Aorta (tissue), 5 donors: ENCODE results near the gene PLAGL2. TPM values are rescaled to one million over a fixed set of nuclear protein-coding genes. Genes with fewer than 3 reads are reported as not detected.

Experiments used
- ATAC-seq: fragments of 200-7000 bp; cut with Tn5 transposase; one replicate; pipeline ENCODE4 v1.9.1; 2022; ENCODE audit warnings: moderate library complexity; ENCODE audit not compliant: low FRiP score
- DNase-seq, 2 donors: peaks; one replicate each; pipeline ENCODE4 v3.0.0-alpha.2; 2020
- H3K27ac ChIP-seq, 2 donors: one replicate each; pipeline ENCODE4 v1.5.1; 2013; ENCODE audit warnings: low read length in 2 of 2, mild to moderate bottlenecking in 2 of 2, moderate library complexity in 2 of 2, control low read depth in 1 of 2, inconsistent platforms in 1 of 2, low read depth in 1 of 2
- H3K27me3 ChIP-seq, 2 donors: one replicate each; pipeline ENCODE4 v1.6.1; 2013; ENCODE audit warnings: control low read depth in 1 of 2, low read length in 1 of 2, mild to moderate bottlenecking in 1 of 2, moderate library complexity in 1 of 2; ENCODE audit not compliant: insufficient read depth in 2 of 2, control insufficient read depth in 1 of 2
- H3K36me3 ChIP-seq, 2 donors: one replicate each; pipeline ENCODE4 v1.6.1; 2013; ENCODE audit warnings: control low read depth in 1 of 2, low read length in 1 of 2, mild to moderate bottlenecking in 1 of 2; ENCODE audit not compliant: insufficient read depth in 2 of 2, control insufficient read depth in 1 of 2
- H3K4me1 ChIP-seq, 2 donors: one replicate each; pipeline ENCODE4 v1.6.1; 2013; ENCODE audit warnings: low read length in 2 of 2, control low read depth in 1 of 2, mild to moderate bottlenecking in 1 of 2, moderate library complexity in 1 of 2; ENCODE audit not compliant: insufficient read depth in 2 of 2, control insufficient read depth in 1 of 2
- H3K4me3 ChIP-seq, 2 donors: one replicate each; pipeline ENCODE4 v1.5.1; 2013; ENCODE audit warnings: low read length in 2 of 2, control low read depth in 1 of 2, mild to moderate bottlenecking in 1 of 2
- H3K9me3 ChIP-seq: one replicate; pipeline ENCODE4 v1.6.1; 2013; ENCODE audit warnings: mild to moderate bottlenecking, low read length; ENCODE audit not compliant: control insufficient read depth
- WGBS, 2 donors: extraction: QIAGEN DNeasy Blood & Tissue Kit; methylation state at CpG; one replicate each; pipeline ENCODE4 v1.1.7; 2013; 5-methylcytosine and 5-hydroxymethylcytosine counted together
- intact Hi-C, 2 donors: fragments of 100-400 bp; cut with DNase I; formaldehyde crosslinking; loops; one replicate each; pipeline versions ENCODE4 v1.14.2 to v1.15.0; 2022
- polyA plus RNA-seq, 2 donors: library from polyadenylated mRNA; stranded (reverse); fragments of 200-250 nt; gene quantifications; one replicate each; pipeline ENCODE4 v1.2.3, GENCODE V29; 2013
- total RNA-seq, 2 donors: library from RNA; stranded (reverse); fragmentation: NEBNext Ultra II Directional; extraction: Animal tissue kit (Norgen Biotek cat#: 25700); gene quantifications; one replicate each; pipeline ENCODE4 v1.2.1, GENCODE V29; 2021
- donor health status: healthy with polysubstance abuse.
- donor health status: Bipolar disorder and iron deficiency.
- donor health status: DM: no; HTN: no; CAD: no.
- donor health status: DM: no; HTN: no; CAD: no.
- donor health status: DM: yes; HTN: yes; CAD: no.

Gene PLAGL2
- total and polyA plus RNA-seq, 4 donors, result 1.8 to 9.8 (median 5.3) TPM

GRCh38 chr20:32164984-32165735 is 42.4 kb downstream of the PLAGL2 start:
- peaks cover 2 to 3% of the 10 kb centered on the region in 2 donors for H3K36me3 ChIP-seq
- H3K27me3 ChIP-seq, result no peaks in the 10 kb centered on the region
- no peak overlapping the region for H3K27ac ChIP-seq
- 72 to 76% methylated on average over 21 of the region's 21 CpGs for WGBS, 2 donors
- DNase-seq (peak; percentile 34 to 57), ATAC-seq (no peak)
- H3K4me1 ChIP-seq, result no peaks in the 10 kb centered on the region
- intact Hi-C loops, result no loop called here
- H3K4me3 ChIP-seq, result no peak overlapping the region
- H3K9me3 ChIP-seq, result no peaks in the 10 kb centered on the region

- intact Hi-C loops, result no loop called here
- no peaks in the 10 kb centered on the region for H3K4me1 ChIP-seq
- DNase-seq (peak in 1 of 2 donors; percentile 5), ATAC-seq (no peak)
- no peaks in the 10 kb centered on the region for H3K27me3 ChIP-seq
- 78 to 88% methylated on average over 5 of the region's 5 CpGs for whole genome bisulfite sequencing, 2 donors
- peaks cover 2 to 3% of the 10 kb centered on the region in 2 donors for H3K36me3 ChIP-seq
- H3K4me3 ChIP-seq, result no peak overlapping the region
- no peaks in the 10 kb centered on the region for H3K9me3 ChIP-seq
- no peak overlapping the region for H3K27ac ChIP-seq
Observed at GRCh38 chr20:32163951-32164350, 43.6 kb downstream of the PLAGL2 start.

- Histone ChIP-seq H3K4me1 (no peaks in the 10 kb centered on the region), H3K4me3 (no peak overlapping the region), H3K27ac (no peak overlapping the region), H3K36me3 (peaks cover 2 to 3% of the 10 kb centered on the region in 2 donors), H3K27me3 (no peaks in the 10 kb centered on the region), H3K9me3 (no peaks in the 10 kb centered on the region)
- intact Hi-C loops, result no loop called here
- DNase-seq (peak in 1 of 2 donors; percentile 34), ATAC-seq (no peak)
- 20 to 45% methylated on average over 3 of the region's 3 CpGs for WGBS, 2 donors
Observed at GRCh38 chr20:32162351-32162750, 45.2 kb downstream of the PLAGL2 start.

DNA sequence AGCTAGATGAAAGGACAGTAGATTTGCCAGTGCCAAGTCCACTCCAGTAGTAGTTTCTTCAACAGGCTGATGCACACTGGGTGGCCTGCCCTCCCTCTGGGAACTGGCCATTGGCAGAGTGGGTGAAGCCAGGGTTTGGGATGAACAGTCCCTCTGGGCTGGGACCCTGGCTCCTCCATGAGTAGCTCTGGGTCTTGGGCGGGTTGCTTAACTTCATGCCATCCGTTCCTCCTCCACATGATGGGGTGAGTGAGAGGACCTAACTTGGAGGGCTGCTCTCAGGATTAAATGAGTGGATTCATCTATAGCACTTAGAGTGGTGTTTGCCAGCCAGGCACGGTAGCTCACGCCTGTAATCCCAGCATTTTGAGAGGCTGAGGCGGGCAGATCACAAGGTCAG is 47.2 kb downstream of the PLAGL2 start:
- H3K9me3 ChIP-seq, result no peaks in the 10 kb centered on the region
- intact Hi-C loops, result no loop called here
- ATAC-seq, result no peak

DNA sequence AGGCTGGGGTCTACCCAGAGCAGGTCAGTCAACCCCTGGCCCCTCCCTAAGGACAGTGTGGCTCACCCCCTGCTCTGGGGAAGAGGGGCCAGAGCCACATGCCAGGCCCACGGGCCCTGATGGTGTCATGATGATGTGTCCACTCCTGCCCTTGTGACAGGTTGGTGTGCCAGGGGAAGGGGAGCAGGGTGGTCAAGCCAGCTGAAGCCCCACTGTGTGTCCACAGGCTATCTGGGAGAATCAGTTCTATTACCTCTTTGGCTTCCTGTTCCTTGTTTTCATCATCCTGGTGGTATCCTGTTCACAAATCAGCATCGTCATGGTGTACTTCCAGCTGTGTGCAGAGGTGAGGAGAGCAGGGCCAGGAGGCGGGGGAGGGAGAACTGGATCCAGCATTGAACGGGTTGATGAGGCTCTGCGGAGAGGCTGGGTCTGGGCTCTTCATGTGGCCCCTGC is 47.7 kb downstream of the PLAGL2 start:
- no peak overlapping the region for H3K4me3 ChIP-seq
- no peaks in the 10 kb centered on the region for H3K9me3 ChIP-seq
- peaks cover 0 to 3% of the 10 kb centered on the region in 2 donors for H3K36me3 ChIP-seq
- H3K27ac ChIP-seq, result no peak overlapping the region
- H3K27me3 ChIP-seq, result no peaks in the 10 kb centered on the region
- WGBS, 2 donors, result 75 to 92% methylated on average over 5 of the region's 5 CpGs
- DNase-seq (peak in 1 of 2 donors; percentile 49), ATAC-seq (no peak)
- no peaks in the 10 kb centered on the region for H3K4me1 ChIP-seq
- intact Hi-C loops, result no loop called here

More for the DNA sequence above, 47.2 kb downstream of the PLAGL2 start:
- Histone ChIP-seq H3K4me1 (no peaks in the 10 kb centered on the region), H3K36me3 (peaks cover 0 to 3% of the 10 kb centered on the region in 2 donors), H3K27ac (no peak overlapping the region), H3K4me3 (no peak overlapping the region), H3K27me3 (no peaks in the 10 kb centered on the region)
- 92 to 94% methylated on average over 5 of the region's 5 CpGs for WGBS, 2 donors
- DNase-seq, result peak in 1 of 2 donors; percentile 45

- Histone ChIP-seq H3K27me3 (no peaks in the 10 kb centered on the region), H3K36me3 (peaks cover 0 to 3% of the 10 kb centered on the region in 2 donors), H3K4me1 (no peaks in the 10 kb centered on the region), H3K4me3 (no peak overlapping the region), H3K27ac (no peak overlapping the region), H3K9me3 (no peaks in the 10 kb centered on the region)
- DNase-seq (peak in 1 of 2 donors; percentile 51), ATAC-seq (no peak)
- intact Hi-C loops, result no loop called here
- WGBS, 2 donors, result 95 to 99% methylated on average over 4 of the region's 4 CpGs
Observed at GRCh38 chr20:32158943-32159660, 48.4 kb downstream of the PLAGL2 start.

DNA sequence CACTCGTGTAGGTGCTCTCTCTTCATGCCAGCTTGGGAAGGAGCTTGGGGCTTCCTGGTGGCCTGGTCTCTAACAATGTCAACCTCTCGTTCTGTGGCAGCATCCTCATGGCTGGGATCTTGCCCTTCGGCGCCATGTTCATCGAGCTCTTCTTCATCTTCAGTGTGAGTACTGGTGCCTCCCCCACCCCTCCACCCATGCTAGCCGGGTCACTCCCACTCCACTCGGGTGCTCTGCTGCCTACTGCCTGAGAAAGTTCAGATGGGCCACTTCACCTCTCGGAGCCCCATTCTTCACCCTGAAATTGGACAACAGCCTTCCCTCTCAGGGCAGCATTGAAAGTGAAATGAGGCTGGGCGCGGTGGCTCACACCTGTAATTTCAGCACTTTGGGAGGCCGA is 49.2 kb downstream of the PLAGL2 start:
- no peaks in the 10 kb centered on the region for H3K4me1 ChIP-seq
- DNase-seq (peak in 1 of 2 donors; percentile 47), ATAC-seq (no peak)
- no peak overlapping the region for H3K4me3 ChIP-seq
- intact Hi-C loops, result no loop called here
- H3K9me3 ChIP-seq, result no peaks in the 10 kb centered on the region
- WGBS, 2 donors, result 95 to 96% methylated on average over 11 of the region's 11 CpGs
- H3K27ac ChIP-seq, result no peak overlapping the region
- no peaks in the 10 kb centered on the region for H3K27me3 ChIP-seq
- H3K36me3 ChIP-seq, result peaks cover 0 to 3% of the 10 kb centered on the region in 2 donors

- H3K36me3 ChIP-seq, result peaks cover 2 to 3% of the 10 kb centered on the region in 2 donors
- WGBS, 2 donors, result 93 to 94% methylated on average over 14 of the region's 14 CpGs
- intact Hi-C loops, result no loop called here
- H3K9me3 ChIP-seq, result no peaks in the 10 kb centered on the region
- H3K27ac ChIP-seq, result no peak overlapping the region
- ATAC-seq, result no peak
- H3K27me3 ChIP-seq, result no peaks in the 10 kb centered on the region
- peak in 1 of 2 donors; percentile 51 for DNase-seq
- H3K4me3 ChIP-seq, result no peak overlapping the region
- no peaks in the 10 kb centered on the region for H3K4me1 ChIP-seq
Observed at GRCh38 chr20:32157611-32158010, 49.9 kb downstream of the PLAGL2 start.
